ENCODE measurements around the gene DOCK11.

DNA sequence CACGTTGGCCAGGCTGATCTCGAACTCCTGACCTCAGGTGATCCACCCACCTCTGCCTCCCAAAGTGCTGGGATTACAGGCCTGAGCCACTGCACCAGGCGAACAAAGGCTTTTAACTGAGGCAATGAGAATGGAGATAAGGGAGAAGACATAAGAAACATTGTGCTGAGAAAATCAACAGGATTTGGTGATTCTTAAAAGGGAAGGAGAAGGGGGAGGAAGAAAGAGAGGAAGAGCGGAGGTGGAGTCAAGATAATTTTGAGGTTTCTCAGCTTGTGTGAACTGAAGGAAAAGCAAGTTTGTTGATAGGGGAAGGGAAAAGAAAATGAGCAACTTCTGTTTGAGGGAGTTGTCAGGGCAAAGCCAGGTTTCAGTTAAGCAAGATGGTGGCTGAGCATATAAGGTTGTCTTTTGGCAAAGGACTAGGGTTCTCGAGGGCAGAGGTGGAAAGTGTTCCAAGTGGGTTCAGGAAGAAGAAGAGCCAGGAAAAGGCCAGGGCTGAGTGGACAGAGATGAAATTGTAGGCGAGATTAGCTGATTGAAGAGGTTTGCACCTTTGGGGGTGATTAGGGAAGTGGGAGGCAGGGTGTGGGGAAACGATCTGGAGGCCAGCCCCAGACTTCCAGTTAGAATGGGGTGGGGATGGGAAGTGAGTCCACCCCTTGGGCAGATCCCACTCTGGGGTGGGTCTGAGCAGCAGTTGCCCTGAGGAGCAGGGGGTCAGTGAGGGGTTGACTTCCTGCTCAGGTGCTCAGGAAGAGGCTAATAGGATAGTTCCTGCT, 7.8 kb downstream of the DOCK11 start:
- TF ChIP-seq EZH2phosphoT487 (IDR thresholded peaks at IDR 0.05; ENCODE audit: borderline replicate concordance, low read length) = no peak
- TF ChIP-seq CTCF (conservative IDR thresholded peaks at IDR 0.05; ENCODE audit: low read depth, low read length) = no peak
